Keratinocyte (primary cell): ENCODE data around the gene LTBP2. TPM values are rescaled to one million over a fixed set of nuclear protein-coding genes. Genes with fewer than 3 reads are reported as not detected.

Experiments
- DNase-seq: peaks from one replicate; pipeline ENCODE4 v3.0.0-alpha.2; 2011; ENCODE audit warnings: low read depth, missing footprints, low spot score
- FAIRE-seq: peaks from 2 replicates; lab custom pipeline; 2011; peaks lifted over from hg19 to GRCh38; lab: Jason Lieb, UNC
- H2AFZ ChIP-seq: 2 replicates; pipeline ENCODE4 v1.6.0; 2012; ENCODE audit warnings: low read length, control low read depth, inconsistent platforms; ENCODE audit not compliant: control insufficient read depth
- H3K27ac ChIP-seq: 2 replicates; pipeline ENCODE4 v1.5.1; 2011; ENCODE audit warnings: low read length; ENCODE audit not compliant: control insufficient read depth, insufficient read depth
- H3K27me3 ChIP-seq: 3 replicates; pipeline ENCODE4 v1.6.0; 2011; ENCODE audit warnings: low read length; ENCODE audit not compliant: control insufficient read depth, insufficient read depth; ENCODE audit errors: extremely low read depth
- H3K36me3 ChIP-seq, 2 experiments: 2 replicates in 1 of 2; 3 replicates in 1 of 2; pipeline ENCODE4 v1.5.1; 2011; ENCODE audit warnings: low read length in 2 of 2, mild to moderate bottlenecking in 1 of 2; ENCODE audit not compliant: control insufficient read depth in 2 of 2, insufficient read depth in 2 of 2; ENCODE audit errors: extremely low read depth in 1 of 2
- H3K4me1 ChIP-seq: 3 replicates; pipeline ENCODE4 v1.5.1; 2011; ENCODE audit warnings: low read length; ENCODE audit not compliant: control insufficient read depth, insufficient read depth; ENCODE audit errors: extremely low read depth
- H3K4me2 ChIP-seq: 3 replicates; pipeline ENCODE4 v1.6.0; 2011; ENCODE audit warnings: low read depth, low read length; ENCODE audit not compliant: control insufficient read depth, insufficient read depth; ENCODE audit errors: extremely low read depth
- H3K4me3 ChIP-seq, 3 experiments: fragments of 200-600 bp in 1 of 3; sonication (generic) in 1 of 3; 2 replicates in 2 of 3; 3 replicates in 1 of 3; pipeline ENCODE4 v1.5.1; 2011 to 2016; ENCODE audit warnings: low read length in 3 of 3, mild to moderate bottlenecking in 3 of 3, control low read depth in 2 of 3, inconsistent platforms in 1 of 3, low read depth in 1 of 3, mixed read lengths in 1 of 3, mixed run types in 1 of 3, moderate library complexity in 1 of 3; ENCODE audit not compliant: control insufficient read depth in 2 of 3, insufficient read depth in 2 of 3; ENCODE audit errors: extremely low read depth in 1 of 3
- H3K79me2 ChIP-seq: 2 replicates; pipeline ENCODE4 v1.6.0; 2012; ENCODE audit warnings: low read length; ENCODE audit not compliant: control insufficient read depth, insufficient read depth
- H3K9ac ChIP-seq: 3 replicates; pipeline ENCODE4 v1.6.0; 2011; ENCODE audit warnings: low read length; ENCODE audit not compliant: control insufficient read depth, insufficient read depth; ENCODE audit errors: extremely low read depth
- H3K9me1 ChIP-seq: 3 replicates; pipeline ENCODE4 v1.6.0; 2011; ENCODE audit warnings: low read length; ENCODE audit not compliant: control insufficient read depth, insufficient read depth; ENCODE audit errors: extremely low read depth
- H3K9me3 ChIP-seq: 2 replicates; pipeline ENCODE4 v1.5.1; 2012; ENCODE audit warnings: low read depth, low read length; ENCODE audit not compliant: control insufficient read depth
- H4K20me1 ChIP-seq: 3 replicates; pipeline ENCODE4 v1.6.0; 2011; ENCODE audit warnings: low read length; ENCODE audit not compliant: control insufficient read depth, insufficient read depth; ENCODE audit errors: extremely low read depth
- EZH2 ChIP-seq: IDR thresholded peaks from one replicate; pipeline ENCODE4 v1.6.1; 2012; ENCODE audit warnings: inconsistent platforms, mild to moderate bottlenecking, low read length, moderate library complexity
- dilution Hi-C: fragments of 300-500 bp; cut with MboI; formaldehyde crosslinking; loops from one replicate; pipeline ENCODE4 v1.7.0; 2020; ENCODE audit warnings: low sequenced_read_pairs; ENCODE audit not compliant: extremely low pct_ligation_motif_present
- polyA plus RNA-seq, 5 experiments: library from polyadenylated mRNA; depleted of rRNA in 3 of 5; stranded (reverse) in 3 of 5; stranded (forward) in 1 of 5; unstranded in 1 of 5; fragments of >200 nt; gene quantifications; 1 replicate in 1 of 5; 2 replicates in 3 of 5; 3 replicates in 1 of 5; pipeline versions ENCODE4 v1.2.1 to v1.2.3, GENCODE V29; 2011 to 2012; ENCODE audit warnings: missing spikeins in 2 of 5, low read depth in 1 of 5, low replicate concordance in 1 of 5
- TF ChIP-seq, protein P1 (sequence below), 3 experiments: IDR thresholded peaks in 1 of 3; conservative IDR thresholded peaks in 1 of 3; optimal IDR thresholded peaks in 1 of 3; 2 replicates in 2 of 3; 3 replicates in 1 of 3; pipeline versions ENCODE3 to v1.5.1; 2011; ENCODE audit warnings: low read length in 3 of 3, mild to moderate bottlenecking in 3 of 3, moderate library complexity in 2 of 3, control low read depth in 1 of 3, inconsistent platforms in 1 of 3; ENCODE audit not compliant: insufficient read depth in 2 of 3; ENCODE audit errors: extremely low read depth in 1 of 3

LTBP2 gene
- polyA plus RNA-seq, 1 donor (not counting 4 experiments of a cell fraction or from before 2014, with no cell fraction given), result 23.9 TPM

DNA sequence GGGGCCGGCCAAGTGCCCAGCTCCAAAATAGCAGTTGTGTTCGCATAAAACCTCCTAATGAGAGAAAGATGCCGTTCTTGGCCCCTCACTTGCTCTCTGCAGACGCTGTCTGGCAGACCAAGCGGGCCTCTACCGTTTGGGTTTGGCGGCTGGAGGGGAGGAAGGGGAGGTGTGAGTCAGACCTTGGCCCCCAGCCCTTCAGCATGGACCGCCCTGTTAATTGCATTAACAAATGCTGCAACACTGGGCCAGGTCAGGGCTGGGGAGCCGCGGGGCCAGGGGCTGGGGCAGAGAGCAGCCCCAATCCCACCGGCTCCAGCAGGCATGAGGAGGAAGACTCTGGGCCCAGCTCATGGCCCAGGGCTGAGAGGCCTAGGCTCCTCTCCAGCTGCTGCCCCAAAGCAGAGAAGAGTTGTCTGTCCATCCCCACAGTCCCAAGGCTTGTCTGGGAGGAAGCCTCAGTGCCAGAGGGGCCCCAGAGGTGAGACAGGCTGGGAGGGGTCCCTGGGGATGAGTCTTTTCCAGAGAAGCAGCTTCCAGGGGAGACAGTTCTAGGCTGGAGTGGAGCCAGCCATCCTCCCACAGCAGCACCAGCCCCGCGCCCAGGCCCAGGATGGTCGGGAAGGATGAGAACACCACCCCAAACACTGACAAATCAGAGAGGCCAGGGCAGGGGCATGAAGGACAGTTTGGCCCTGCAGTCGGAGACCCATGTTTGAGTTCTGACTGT, 16.9 kb downstream of the LTBP2 start:
- H3K9me1 ChIP-seq, result no peaks in the 10 kb centered on the region
- H3K4me1 ChIP-seq, result peaks cover 23% of the 10 kb centered on the region
- peaks cover 17% of the 10 kb centered on the region for H3K79me2 ChIP-seq
- H3K9me3 ChIP-seq, result no peaks in the 10 kb centered on the region
- H3K36me3 ChIP-seq, result peaks cover 2 to 21% of the 10 kb centered on the region in 2 experiments
- H3K9ac ChIP-seq, result no peak overlapping the region
- no peak for FAIRE-seq
- H4K20me1 ChIP-seq, result no peaks in the 10 kb centered on the region
- TF ChIP-seq, protein P1, sequence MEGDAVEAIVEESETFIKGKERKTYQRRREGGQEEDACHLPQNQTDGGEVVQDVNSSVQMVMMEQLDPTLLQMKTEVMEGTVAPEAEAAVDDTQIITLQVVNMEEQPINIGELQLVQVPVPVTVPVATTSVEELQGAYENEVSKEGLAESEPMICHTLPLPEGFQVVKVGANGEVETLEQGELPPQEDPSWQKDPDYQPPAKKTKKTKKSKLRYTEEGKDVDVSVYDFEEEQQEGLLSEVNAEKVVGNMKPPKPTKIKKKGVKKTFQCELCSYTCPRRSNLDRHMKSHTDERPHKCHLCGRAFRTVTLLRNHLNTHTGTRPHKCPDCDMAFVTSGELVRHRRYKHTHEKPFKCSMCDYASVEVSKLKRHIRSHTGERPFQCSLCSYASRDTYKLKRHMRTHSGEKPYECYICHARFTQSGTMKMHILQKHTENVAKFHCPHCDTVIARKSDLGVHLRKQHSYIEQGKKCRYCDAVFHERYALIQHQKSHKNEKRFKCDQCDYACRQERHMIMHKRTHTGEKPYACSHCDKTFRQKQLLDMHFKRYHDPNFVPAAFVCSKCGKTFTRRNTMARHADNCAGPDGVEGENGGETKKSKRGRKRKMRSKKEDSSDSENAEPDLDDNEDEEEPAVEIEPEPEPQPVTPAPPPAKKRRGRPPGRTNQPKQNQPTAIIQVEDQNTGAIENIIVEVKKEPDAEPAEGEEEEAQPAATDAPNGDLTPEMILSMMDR (optimal IDR thresholded peaks at IDR 0.05 in 1 of 3, IDR thresholded peaks at IDR 0.05 in 1 of 3, conservative IDR thresholded peaks at IDR 0.05 in 1 of 3; ENCODE audit: extremely low read depth in 1 of 3, insufficient read depth in 2 of 3, low read length in 3 of 3), result no peak
- TF ChIP-seq EZH2, result no peak
- dilution Hi-C loops, result no loop called here
- H2AFZ ChIP-seq, result no peak overlapping the region
- DNase-seq, result no peak
- H3K4me2 ChIP-seq, result peak overlapping the region; percentile 18
- H3K4me3 ChIP-seq, result no peak overlapping the region
- no peaks in the 10 kb centered on the region for H3K27me3 ChIP-seq
- H3K27ac ChIP-seq, result peak overlapping the region; percentile 23

DNA sequence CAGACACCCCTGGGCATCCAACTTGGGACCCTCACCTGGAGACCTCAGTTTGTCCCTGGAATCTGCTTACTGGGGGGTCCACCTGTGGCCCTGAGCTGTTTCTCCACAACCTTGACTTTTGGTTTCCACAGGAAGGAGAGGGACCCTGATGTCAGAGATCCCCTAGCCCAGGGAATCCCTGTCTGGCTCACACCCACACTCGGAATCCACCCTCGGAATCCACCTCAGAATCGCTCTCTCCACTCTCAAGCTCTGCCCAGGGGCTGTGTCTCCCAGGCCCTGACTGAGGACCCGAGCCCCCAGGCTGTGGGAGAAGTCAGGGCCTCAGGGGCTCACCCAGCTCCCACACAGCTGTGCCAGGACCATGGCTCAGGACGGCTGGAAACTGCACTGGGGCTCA, 17.4 kb downstream of the LTBP2 start:
- dilution Hi-C loops, result no loop called here
- FAIRE-seq (no peak), DNase-seq (no peak)
- Histone ChIP-seq H3K79me2 (peaks cover 20% of the 10 kb centered on the region), H4K20me1 (no peaks in the 10 kb centered on the region), H3K4me1 (peaks cover 28% of the 10 kb centered on the region), H3K27me3 (no peaks in the 10 kb centered on the region), H3K9ac (no peak overlapping the region), H3K4me2 (peak overlapping the region; percentile 18), H3K9me1 (no peaks in the 10 kb centered on the region), H3K4me3 (no peak overlapping the region), H2AFZ (no peak overlapping the region), H3K9me3 (no peaks in the 10 kb centered on the region), H3K36me3 (peaks cover 2 to 21% of the 10 kb centered on the region in 2 experiments), H3K27ac (peak overlapping the region; percentile 23)
- TF ChIP-seq, protein P1 (optimal IDR thresholded peaks at IDR 0.05 in 1 of 3, IDR thresholded peaks at IDR 0.05 in 1 of 3, conservative IDR thresholded peaks at IDR 0.05 in 1 of 3; ENCODE audit: extremely low read depth in 1 of 3, insufficient read depth in 2 of 3, low read length in 3 of 3), result no peak
- TF ChIP-seq EZH2, result no peak
